Limb (tissue), 2 donors: Measurements from ENCODE around the gene EPN1.
"Not testable (repeated sequence)": the region's sequence is repeated elsewhere in the genome, so short reads cannot be mapped to it uniquely, and the experiment has no call there.

ENCODE experiments used
- DNase-seq, 2 donors: peaks; one replicate each; pipeline ENCODE4 v3.0.0-alpha.2; 2016; ENCODE audit errors: extremely low spot score in 2 of 2

The EPN1 gene

DNA sequence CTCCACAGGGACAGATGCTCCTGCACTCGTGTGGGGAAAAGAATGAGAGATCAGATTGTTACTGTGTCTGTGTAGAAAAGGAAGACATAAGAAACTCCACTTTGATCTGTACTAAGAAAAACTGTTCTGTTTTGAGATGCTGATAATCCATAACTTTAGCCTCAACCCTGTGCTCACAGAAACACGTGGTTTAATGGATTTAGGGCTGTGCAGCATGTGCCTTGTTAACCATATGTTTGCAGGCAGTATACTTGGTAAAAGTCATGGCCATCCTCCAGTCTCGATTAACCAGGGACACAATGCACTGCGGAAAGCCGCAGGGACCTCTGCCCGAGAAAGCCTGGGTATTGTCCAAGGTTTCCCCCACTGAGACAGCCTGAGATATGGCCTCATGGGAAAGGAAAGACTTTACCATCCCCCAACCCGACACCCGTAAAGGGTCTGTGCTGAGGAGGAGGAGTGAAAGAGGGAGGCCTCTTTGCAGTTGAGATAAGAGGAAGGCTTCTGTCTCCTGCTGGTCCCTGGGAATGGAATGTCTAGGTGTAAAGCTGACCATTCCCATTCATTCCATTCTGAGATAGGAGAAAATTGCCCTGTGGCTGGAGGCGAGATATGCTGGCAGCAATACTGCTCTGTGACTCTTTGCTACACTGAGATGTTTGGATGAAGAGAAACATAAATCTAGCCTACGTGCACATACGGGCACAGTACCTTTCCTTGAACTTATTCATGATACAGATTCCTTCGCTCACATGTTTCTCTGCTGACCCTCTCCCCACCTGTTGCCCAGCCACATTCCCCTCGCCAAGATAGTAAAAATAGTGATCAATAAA lies 43.1 kb downstream of the EPN1 start:
- not testable (repeated sequence) for DNase-seq

DNA sequence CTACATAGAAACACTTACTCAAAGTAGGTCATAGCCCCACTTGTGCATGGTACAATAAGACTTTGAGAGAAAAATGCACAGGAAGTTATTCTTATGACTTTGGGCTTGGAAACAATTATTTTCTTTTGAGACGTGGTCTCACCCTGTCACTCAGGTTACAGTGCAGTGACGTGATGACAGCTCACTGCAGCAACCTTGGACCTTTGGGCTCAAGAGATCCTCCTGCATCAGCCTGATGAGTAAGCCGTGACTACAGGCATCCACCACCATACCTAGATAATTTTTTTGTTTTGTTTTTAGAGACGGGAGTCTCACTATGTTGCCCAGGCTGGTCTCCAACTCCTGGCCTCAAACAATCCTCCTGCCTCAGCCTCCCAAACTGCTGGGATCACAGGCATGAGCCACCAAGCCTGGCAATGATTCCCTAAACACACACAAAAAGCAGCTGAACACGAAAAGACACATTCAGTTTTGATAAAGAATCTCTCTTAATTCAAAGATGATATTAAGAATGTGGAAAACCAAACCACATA lies 45.3 kb downstream of the EPN1 start:
- no peak for DNase-seq

DNA sequence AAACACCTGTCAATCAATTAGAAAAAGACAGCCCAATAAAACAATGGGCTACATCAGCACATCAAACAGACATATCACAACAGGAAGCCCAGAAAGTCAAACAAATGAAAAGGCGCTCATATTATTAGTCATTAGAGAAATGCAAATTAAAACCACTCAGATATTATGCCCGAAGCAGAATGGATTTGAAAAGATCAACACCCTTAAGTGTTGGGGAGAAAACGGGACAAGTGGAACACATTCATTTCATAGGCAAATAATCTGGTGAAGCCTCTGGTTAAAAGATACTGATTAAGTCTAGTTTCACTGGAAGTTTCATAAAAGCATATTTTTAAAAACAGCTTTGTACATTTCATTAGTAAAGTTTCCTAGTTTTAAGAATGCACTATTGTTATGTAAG lies 45.8 kb downstream of the EPN1 start:
- DNase-seq: no peak

DNA sequence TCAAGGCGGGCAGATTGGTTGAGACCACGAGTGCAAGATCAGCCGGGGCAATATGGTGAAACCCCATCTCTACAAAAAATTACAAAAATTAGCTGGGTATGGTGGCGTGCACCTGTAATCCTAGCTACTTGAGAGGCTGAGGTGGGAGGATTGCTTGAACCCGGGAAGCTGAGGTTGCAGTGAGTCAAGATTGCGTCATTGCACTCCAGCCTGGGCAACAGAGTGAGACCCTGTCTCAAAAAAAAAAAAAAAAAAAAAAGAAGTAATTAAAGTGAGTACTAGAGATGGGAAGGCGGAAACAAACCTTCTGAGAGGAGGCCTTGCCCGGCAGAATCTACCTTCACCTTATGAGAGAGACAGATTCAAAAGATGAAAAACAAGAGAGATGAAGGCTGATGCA lies 48.5 kb downstream of the EPN1 start:
- DNase-seq: no peak

DNA sequence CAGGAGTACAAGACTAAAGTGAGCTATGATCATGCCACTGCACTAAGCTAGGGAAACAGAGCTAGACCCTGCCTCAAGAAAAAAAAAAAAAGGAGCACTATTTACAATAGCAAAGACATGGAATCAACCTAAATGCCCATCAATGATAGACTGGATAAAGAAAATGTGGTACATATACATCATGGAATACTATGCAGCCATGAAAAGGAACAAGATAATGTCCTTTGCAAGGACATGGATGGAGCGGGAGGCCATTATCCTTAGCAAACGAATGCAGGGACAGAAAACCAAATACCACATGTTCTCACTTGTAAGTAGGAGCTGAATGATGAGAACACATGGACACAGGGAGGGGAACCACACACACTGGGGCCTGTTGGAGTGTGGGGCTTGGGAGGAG lies 55.4 kb downstream of the EPN1 start:
- DNase-seq: not testable (repeated sequence)

DNA sequence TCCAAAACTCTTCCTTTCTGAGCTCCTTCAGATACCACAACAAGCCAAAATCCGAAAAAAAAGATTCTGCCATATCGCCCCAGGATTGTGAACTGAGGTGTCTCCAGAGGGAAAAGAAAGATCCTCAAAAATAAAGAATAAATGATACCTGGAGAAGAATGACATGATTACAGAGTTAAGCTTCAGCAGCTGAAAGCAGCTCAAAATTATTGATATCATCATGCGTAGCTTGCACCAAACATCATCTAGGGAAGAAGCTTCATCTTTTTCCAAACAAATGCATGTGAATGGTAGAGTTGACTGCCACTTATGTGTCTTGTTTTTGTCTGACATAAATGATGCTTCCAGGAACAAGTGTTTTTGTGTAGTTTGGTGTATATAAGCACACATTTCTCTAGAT lies 63.3 kb downstream of the EPN1 start, which contains the start of gene NLRP9:
TSS of gene NLRP9 (minus strand) at position 101 of the 400 bp plus-strand sequence. CDS start at position 73, 28 bp downstream.
- DNase-seq: no peak

DNA sequence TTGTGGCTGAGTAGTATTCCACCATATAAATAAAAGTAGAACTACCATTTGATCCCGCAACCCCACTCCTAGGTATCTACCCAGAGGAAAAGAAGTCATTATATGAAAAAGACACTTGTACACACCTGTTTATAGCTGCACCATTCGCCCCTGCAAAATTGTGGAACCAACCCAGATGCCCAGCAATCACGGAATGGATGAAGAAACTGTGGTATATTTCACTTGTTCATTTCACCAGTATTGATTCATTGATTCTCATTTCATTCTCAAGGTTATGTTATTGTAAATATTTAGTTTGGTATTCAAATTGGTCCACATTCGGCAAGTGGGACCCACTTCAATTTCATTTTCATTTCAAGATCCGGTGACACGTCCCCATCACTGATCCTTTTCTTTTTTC lies 75.7 kb downstream of the EPN1 start:
- DNase-seq: no peak

DNA sequence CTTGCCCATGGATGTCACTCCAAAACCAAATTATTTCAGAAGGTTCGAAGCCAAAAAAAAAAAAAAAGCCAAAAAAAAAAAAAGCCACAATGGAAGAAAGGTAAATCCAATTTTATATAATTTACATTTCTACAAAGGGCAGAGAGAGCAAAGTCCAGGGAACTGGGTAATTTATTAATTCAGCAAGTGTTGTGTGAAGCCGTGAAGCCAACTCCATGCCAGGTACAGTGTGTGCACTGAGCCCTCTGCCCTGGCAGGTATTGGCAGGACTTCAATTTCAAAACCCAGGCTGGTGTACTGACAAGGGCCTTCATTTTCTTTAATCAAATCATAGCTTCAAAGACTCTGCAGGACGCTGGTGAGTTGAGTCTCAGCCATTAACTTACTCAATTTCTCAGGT lies 78.4 kb downstream of the EPN1 start:
- no peak for DNase-seq

DNA sequence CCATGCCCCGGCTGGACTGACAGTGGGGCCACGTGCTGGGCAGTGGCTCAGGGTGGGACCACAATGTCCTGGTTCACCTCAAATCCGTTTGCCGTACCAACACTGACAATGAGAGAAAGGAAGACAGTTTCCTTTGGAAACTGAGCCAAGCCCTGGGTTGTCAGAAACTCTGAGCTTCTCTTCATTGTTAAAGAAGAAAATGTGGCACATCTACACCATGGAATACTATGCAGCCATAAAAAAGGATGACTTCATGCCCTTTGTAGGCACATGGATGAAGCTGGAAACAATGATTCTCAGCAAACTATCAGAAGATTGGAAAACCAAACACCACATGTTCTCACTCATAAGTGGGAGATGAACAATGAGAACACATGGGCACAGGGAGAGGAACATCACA lies 81.8 kb downstream of the EPN1 start:
- DNase-seq: not testable (repeated sequence)

DNA sequence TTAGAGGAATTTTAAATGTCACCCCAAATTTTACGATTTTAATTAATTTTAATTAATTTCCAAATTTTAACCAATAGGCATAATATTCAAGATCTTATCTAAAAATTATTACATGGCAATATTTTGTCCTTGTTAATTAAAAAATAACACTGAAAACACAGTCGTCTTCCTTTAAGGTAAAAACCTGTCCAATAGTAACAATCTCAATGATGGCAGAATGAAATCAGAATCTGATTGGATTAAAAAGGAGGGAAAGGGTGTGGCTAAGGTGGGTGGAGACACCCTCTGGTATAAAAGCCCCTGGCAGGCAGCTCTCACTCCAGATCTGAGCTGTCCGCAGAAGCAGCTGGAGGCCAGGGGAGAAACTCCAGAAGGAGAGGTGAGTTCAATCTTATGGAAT lies 83.8 kb downstream of the EPN1 start, which contains the start of gene RFPL4A:
TSS of gene RFPL4A (plus strand) at position 301 of the 400 bp plus-strand sequence. CDS start 2,704 bp downstream, outside the sequence.
- DNase-seq: not testable (repeated sequence)
